Measurements from ENCODE around the gene TPM1.

The TPM1 gene

GRCh38 chr15:63018639-63019038 is 23.9 kb upstream of the TPM1 start:
- DNase-seq: no peak

- DNase-seq: no peak
These were observed 22.9 kb upstream of the TPM1 start for GRCh38 chr15:63019511-63020109.

GRCh38 chr15:63020128-63020527 is 22.4 kb upstream of the TPM1 start:
- DNase-seq: no peak

- no peak for DNase-seq
These were observed 21.7 kb upstream of the TPM1 start for GRCh38 chr15:63020759-63021430.

- DNase-seq: no peak
These were observed 20.4 kb upstream of the TPM1 start for GRCh38 chr15:63022181-63022580.

GRCh38 chr15:63022663-63023062 is 19.9 kb upstream of the TPM1 start:
- DNase-seq: no peak

GRCh38 chr15:63023351-63023945 is 19.1 kb upstream of the TPM1 start:
- no peak for DNase-seq

GRCh38 chr15:63025460-63025859 is 17.1 kb upstream of the TPM1 start:
- DNase-seq: no peak

GRCh38 chr15:63027646-63028045 is 14.9 kb upstream of the TPM1 start:
- DNase-seq: no peak

GRCh38 chr15:63028442-63029110 is 14.0 kb upstream of the TPM1 start:
- no peak for DNase-seq

GRCh38 chr15:63029676-63030075 is 12.9 kb upstream of the TPM1 start:
- DNase-seq: no peak

- no peak for DNase-seq
These were observed 12.4 kb upstream of the TPM1 start for GRCh38 chr15:63030101-63030551.

- DNase-seq: no peak
These were observed 8.0 kb upstream of the TPM1 start for GRCh38 chr15:63034578-63034977.

GRCh38 chr15:63035253-63035652 is 7.3 kb upstream of the TPM1 start:
- DNase-seq: no peak

- no peak for DNase-seq
These were observed 6.6 kb upstream of the TPM1 start for GRCh38 chr15:63035977-63036376.

GRCh38 chr15:63037976-63038720 is 4.4 kb upstream of the TPM1 start:
- DNase-seq: no peak

GRCh38 chr15:63038926-63039673 is 3.4 kb upstream of the TPM1 start:
- DNase-seq: no peak

- no peak for DNase-seq
These were observed 2.7 kb upstream of the TPM1 start for GRCh38 chr15:63039811-63040210.

- DNase-seq: no peak
These were observed 2.0 kb upstream of the TPM1 start for GRCh38 chr15:63040509-63040908.

GRCh38 chr15:63040954-63041353 is 1.6 kb upstream of the TPM1 start:
- DNase-seq: no peak

GRCh38 chr15:63041402-63041973 is 1.1 kb upstream of the TPM1 start:
- no peak for DNase-seq

GRCh38 chr15:63042877-63043334 is 359 bp downstream of the TPM1 start:
- no peak for DNase-seq

Measured in NCI-H1436 treated with DMSO at 0.1 percent for 48 hours (cell line).